GM21360 (cell line): ENCODE results near the gene MYRIP.
A peak's percentile ranks its signal among the peaks of the same experiment; 100 is the strongest.

Source experiments
- ATAC-seq: cut with Tn5 transposase; IDR thresholded peaks from one replicate; pipeline ENCODE4 v1.9.1; 2021; ENCODE audit warnings: mild to moderate bottlenecking, moderate library complexity; ENCODE audit not compliant: unreplicated experiment

The MYRIP gene

DNA sequence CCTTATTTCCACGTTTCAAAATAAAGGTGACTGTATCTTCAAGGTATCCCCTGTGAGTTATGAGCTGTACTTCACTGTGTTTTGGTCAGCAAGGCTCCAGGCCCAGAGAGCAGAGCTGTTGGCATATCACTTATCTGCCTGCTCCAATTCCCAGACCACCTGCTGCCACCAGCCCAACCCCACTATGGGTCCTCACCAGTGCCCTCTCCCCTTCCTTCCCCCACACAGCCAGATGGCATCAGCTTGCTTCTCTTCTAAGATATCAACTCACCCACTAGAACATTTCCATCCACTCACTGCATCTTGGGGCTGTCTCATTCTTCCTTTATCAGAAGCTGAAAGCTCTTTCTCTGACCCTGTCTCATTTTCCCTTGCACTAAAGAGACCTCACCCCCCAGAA is 363.2 kb downstream of the MYRIP start:
- ATAC-seq: no peak

DNA sequence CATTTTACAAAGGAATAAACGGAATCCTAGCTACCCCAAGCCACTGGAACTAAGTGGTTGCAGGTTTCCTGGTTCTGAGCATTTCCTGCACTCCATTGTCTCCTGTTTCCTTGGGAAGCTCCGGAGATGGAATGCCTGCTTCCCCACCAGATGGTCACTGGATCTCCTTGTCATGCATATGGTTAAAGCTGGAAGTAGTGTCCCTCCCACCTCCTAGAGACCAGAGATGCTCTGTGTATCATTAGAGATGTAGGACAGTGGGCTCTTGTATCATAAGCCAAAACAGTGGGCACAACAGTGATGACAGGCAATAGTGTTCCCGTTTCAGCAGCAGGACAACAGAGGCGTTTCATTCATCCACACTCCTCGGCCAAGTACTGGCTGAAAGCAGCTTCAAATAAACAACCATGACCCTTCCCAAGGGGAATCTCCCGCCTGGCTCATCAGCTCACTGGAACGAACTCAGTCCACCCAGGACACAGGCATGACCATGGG is 363.9 kb downstream of the MYRIP start:
- no peak for ATAC-seq

DNA sequence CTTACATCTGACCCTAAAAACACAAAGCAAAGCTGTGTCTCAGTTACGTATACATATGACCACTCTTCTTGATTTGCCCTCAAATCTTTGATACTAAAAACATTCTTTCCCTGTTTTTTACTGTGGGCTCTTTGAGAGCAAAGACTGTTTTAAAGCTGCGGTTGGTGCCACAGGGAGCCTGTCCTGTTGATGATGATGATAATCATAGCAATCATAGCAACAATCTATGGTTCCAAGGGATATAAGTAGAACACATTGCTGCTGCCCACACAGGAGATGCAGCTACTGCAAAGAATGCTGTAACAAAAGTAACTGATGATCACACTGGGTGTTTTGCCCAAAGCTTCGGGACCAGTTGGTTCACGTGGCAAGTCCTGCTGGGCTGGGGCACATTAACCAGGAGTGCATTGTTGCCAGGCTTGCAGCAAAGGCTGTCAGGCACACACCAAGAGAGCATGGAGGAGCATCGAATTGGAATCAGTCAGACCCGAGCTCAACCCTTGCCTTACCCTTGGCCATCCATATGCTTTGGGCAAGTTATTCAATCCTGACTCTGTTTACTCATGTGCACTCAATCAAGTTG is 368.7 kb downstream of the MYRIP start:
- no peak for ATAC-seq

DNA sequence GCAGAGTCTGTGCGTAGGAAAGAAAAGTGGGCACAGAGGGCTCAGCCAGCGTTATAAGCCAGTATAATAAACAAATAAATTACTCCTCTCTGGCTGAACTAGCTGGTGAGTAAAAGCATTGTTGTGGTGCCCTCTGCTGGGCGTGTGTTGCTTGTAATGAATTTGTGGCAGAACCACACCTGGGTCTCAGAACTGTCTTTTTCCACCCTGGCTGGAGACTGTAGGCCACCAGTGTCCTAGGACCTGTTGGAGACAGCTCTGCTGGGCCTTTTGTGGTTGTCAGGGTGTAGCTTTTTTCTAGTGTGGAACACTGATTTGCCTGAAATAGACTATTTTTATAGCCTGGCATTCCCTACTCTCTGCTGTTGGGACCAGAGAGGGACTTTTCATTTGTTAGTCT is 369.6 kb downstream of the MYRIP start:
- no peak for ATAC-seq

DNA sequence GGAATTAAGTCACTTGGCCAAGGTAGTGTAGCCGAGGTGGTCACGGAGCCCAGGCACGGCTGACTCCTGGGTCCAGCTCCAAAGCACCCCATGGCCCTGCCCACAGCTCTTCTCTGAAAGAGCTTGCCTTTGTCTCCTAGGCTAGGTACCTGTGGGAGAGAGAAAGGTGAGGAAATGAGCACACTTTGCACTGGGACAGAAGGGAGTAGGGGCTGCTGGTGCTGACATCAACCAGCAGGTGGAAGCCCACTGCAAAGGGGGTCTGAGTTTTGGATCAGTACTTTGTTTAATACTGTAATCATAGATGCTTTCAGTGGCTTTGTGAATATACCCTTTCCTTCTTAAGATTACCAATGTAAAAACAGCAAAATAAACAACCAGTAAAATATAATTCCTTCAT is 371.8 kb downstream of the MYRIP start:
- no peak for ATAC-seq

DNA sequence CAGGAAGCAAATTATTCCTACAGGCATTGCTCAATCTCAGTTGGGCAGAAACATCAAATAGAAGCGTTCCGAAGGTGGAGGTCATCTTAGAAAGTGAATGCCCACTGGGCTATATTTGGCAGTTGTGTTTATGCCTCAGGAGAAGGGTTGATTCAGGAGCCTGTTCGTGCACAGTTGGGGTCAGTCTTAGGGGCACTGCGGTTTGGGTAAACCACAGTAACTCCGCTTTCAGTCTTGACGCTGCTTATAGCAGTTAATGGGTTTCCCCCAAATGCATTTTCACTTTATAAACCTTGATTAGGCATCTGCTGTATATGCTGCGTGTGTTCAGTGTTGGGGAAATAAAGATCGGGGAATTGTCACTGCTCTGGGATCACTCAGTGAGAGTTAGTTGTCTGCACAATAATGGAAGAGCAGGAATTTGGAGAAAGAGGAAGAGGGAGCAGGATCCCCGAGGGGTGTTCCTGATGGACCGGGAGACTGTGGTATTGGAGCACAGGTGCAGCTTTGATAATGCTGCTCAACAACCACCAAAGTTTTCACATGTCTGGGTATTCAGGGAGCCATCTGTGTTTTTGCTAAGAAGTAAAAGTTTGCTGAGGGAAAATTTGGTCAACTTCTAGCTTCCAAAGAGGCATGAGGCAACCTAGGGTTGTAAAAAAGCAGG is 375.8 kb downstream of the MYRIP start:
- peak; percentile 58 for ATAC-seq

DNA sequence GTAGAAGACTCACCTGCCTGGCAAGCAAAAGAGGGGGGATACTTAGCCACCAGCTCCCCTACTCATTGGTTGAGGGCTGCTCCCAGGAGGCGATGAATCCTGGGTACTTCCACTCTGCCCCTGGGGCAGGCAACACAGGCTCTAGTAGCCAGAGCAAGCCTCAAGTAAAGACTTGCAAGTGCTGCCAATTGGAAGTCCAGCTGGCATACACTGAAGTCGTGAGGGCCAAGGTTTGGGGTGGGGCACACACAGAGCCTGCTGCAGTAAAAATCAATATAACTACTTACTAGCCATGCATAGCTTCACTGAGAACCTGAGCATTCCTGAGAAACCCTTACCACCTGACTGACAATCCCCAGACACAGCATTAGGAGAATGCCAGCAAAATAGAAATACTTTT is 377.1 kb downstream of the MYRIP start:
- no peak for ATAC-seq

DNA sequence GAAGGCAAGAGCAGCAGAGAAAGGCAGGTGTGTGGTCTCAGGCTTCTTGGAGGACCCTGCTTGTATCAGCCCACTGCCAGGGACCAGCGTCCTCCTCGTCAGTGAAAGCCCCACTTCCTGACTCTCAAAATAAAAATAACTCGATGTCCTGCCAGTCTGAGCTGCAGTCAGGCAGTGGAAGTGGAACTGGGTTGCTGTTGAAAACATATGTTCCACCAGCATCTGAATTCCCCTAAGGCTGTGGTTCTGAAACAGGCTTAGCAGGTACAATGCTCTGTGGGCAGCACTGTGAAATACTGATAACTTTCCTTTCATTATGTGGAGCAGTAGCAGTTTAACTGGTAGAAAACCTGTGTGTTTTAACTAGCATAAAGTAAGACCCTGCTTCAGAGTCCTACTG is 378.5 kb downstream of the MYRIP start:
- peak; percentile 75 for ATAC-seq

DNA sequence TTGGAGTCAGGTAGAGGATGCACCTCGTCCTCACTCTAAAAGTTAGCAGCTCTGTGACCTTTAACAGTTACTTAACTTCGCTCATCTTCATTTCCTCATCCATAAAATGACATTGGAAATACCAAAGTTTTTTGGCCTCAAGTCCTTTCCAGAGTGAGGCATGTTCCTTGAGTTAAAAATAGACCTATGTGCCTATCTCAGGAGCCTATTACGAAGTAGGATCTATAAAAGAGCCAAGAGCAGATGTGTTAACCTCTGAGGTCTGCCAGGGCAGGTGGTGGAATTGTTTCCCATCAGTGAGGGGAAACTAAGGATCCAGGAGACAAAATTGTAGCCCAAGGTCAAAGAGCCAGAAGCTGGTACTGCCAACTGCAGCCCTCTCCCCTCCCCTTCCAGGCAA is 379.7 kb downstream of the MYRIP start:
- no peak for ATAC-seq

DNA sequence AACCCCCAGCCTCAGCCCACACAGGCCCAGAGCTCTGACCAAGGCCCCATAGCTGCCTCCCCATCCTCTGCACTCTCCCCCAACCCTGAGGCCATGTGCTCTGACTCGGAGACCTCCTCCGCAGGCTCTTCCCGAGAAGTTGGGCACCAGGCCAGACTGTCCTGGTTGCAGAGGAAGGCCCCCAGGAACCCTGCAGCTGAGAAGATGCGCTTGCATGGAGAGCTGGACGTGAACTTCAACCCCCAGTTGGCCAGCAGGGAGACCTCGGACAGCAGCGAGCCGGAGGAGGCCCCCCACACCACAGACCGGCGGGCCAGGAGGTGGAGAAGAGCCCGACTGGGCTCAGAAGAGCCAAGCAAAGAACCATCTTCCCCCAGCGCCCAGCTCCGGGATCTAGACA is 380.6 kb downstream of the MYRIP start:
- no peak for ATAC-seq

DNA sequence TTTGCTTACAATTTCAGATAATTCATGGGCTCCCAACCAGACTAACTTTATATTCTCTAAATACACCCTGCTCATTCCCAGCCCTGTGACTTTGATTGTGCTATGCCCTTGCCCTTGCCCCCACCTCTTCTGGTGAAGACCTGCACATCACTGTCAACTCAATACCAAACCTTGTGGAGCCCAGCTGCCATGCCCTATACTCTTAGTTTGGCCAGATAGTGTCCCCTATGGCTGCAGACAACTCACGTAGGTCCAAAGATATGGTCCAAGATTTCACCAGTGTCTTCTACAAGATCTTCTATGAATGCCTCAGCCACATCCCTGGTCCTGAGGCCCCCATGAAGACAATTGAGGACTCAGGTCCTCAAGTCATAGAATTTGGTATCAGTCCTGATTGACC is 381.8 kb downstream of the MYRIP start:
- ATAC-seq: no peak

DNA sequence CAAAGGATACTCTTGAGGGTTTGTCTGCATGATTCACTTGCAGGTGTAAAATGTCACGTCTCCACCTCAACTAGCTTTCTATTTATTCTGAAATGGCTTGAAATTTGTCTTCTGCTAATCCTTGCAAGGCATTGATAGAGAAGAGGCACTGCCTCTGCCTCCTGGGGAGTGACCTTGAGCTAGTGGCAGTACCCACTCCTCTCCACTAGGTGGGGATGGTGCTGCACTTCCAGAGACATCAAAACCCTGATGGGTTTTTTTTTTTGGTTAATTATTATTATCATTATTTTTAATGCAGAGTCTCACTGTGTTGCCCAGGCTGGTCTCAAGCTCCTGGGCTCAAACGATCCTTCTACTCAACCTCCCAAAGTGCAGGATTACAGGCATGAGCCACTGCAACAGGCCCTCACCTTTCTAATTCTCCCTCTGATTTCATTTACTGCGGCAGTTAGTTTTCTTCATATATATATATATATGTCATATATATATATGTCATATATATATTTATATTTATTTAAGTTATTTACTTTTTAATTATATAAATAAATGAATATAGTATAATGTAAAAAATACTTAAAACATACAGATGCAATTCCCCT is 382.5 kb downstream of the MYRIP start:
- peak; percentile 47 for ATAC-seq

DNA sequence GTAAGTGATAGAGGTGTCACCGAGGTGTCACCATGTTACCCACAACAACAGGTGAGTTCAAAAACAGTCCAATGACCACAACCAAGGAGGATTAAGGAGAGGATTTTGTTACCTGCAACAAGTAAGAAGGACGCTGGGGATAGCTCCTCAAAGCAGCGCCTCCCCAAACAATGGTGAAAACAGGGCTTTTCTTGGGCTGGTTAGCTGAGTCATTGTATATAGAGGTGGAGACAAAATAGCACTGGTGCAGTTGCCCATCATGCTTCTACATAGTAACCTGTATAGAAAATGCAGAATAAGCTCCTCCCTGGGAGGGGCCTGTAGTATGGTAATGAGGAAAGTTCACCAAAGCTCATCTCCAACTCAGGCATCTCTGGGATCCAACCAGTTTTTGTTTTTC is 383.2 kb downstream of the MYRIP start:
- no peak for ATAC-seq

DNA sequence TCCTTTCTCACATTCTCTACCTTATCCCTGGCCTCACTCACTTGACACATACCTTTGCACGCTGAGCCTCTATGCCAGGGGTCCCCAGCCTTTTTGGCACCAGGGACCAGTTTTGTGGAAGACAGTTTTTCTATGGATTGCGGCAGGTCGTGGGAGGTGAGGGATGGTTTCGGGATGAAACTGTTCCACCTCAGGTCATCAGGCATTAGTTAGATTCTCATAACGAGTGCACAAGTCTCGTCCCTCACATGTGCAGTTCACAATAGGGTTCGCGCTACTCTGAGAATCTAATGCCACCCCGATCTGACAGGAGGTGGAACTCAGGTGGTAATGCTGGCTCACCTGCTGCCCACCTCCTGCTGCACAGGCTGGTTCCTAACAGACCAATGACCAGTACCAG is 387.6 kb downstream of the MYRIP start:
- no peak for ATAC-seq

DNA sequence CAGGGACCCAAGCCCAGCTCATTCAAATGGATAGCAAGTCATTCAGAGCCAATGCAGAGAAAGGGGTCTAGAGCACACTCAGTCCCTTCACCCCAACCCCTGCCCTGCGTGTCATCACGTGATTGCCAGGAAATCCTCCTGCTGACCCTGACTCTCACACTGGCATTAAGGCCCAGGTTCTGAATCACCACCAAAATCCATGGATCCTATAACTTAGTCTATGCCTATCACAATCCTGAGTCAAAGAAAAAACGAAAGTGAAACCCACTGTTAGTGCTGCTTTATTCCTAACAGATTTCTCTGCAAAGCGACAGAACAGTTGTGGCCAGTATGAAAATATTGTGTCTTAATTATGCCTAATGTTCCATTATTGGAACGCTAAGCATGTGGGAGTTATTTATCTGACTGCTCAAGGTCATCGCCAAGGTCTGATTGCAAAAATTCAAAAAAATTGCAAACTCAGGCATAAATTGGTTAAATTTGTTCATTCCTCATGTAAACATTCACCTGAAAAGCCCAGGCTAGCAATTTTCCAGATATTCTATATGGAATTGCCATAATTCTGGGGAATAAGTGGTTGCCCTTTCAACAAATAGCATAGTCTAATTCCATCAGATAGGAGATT is 391.4 kb downstream of the MYRIP start:
- no peak for ATAC-seq

DNA sequence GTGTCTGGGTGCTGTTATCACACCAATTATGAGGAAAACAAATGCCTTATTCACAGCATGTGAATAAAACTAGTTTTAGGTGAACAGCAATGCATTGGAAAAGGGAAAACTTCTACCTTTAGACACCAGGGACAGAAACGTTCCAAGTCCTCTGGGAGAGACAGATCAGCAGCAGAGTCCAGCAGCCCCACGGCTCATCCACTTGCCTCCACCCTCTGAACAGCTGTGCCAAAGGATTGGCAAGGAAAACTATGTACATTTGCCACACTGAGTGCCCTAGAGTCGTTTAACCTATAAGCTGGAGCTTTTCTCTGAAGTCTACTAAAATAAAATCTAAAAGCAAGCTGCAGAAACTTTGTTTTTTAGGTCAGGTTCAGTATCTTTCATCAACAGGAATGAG is 392.4 kb downstream of the MYRIP start:
- ATAC-seq: no peak

DNA sequence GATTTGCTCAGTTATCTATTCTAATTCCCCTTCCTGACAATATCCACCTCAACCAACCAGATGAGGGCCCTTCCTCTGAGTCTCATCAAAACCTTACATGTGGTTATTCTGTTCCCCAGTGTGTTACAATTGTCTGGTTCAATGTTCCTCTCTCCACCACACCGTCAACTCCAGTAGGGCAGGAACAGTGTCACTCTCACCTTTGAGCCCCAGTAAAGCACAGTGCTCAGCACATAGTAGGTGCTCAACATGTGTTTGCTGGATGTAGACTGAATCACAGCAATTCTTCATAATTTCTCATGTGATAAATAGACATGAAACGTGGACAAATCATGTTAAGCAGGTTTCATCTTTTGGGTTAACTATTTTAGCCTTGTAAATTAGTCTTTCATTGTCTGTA is 397.1 kb downstream of the MYRIP start:
- no peak for ATAC-seq

DNA sequence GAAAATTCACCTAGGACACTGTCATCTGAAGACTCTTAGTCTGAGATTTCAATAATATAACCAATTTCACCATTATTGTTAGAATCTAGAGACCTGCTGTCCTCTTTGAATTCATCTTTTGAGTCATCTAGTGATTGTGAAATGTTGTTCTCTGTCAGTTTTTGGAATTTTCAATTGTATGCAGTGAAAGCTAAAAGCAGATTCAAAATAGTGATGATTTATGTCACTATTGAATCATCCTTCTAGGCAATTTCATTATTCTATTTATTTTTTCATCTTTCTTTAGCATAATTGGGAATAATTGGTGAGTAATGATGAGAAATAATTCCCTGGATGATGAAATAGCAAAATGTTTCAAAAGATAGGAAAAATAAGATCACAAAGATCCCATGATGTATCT is 398.4 kb downstream of the MYRIP start:
- ATAC-seq: no peak

DNA sequence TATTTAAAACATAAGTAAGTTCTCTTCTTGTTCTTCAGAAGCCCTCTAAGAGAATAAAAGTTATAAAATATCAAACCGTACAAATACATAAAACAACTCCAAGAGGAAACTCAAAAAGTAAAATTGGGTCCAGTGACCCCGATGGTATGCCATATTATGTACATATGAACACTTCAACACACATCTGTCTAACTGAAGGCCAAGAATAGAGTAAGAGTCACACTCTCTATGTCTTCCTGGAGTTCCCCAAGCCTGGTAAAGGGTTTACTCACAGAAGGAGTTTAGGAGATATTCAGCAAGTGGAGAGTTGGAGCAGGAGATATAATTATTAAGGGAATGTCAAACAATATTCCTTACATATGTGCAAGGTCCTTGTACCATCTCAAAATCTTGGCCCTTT is 398.8 kb downstream of the MYRIP start:
- no peak for ATAC-seq

DNA sequence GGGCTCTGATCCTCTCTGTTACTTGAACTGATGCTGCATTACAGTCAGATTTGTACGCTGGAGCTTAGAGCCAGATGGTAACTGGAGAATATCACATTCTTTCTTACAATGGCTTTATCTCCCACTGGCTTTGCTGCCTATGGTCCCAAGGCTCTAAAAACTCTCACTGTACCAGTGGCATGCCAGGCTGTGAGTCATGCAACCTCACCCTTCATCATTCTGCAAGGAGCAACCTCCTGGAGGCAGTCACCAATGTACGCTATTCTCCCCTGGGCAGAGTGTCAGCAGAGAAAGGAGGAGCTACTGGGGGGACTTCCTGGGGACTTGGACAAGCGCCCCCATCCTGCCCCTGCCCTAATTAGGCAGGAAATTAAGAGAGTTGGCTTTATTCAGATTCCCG is 402.2 kb downstream of the MYRIP start:
- ATAC-seq: no peak

DNA sequence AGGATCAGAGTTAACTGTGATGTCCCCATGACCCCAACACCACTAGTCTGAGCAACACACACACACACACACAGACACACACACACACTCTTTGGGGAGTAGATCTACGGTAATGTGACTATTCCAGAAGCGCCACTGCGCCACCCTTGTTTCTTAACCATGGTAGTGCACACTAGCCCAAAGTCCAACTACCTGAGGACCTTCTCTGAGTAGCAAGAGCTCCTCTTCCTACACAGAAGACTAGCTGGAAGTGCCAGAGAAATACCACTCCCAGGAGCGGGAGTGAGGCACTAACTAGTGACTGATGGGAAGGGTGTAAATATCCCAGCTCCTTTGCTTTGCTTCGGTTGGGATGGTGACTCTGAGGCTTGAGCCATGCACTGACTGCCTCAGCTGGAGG is 404.1 kb downstream of the MYRIP start:
- ATAC-seq: no peak

DNA sequence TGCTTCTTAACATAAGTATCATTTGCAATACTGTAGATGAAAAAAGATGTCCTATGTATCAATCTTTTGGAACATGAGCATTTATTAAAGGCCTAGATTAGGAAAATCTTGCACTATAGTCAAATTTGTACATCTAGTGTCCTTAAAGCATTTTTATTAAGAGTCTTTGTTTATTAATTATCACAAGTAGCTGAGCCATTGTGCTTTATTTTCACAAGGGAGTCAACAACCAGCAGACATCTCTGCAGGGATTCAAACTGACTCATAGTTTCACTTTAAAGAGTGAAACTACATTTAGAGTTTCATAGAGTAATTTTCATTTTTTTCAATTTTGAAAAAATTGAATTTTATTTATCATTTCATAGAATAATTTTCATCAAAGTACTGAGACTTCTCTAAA is 405.6 kb downstream of the MYRIP start:
- ATAC-seq: no peak
